Inferior parietal cortex (tissue), 1 donor: Measurements from ENCODE around the gene MYLK.

Source experiments
- DNase-seq: peaks from one replicate; pipeline ENCODE4 v3.0.0-alpha.2; 2016; ENCODE audit errors: extremely low spot score

MYLK gene

DNA sequence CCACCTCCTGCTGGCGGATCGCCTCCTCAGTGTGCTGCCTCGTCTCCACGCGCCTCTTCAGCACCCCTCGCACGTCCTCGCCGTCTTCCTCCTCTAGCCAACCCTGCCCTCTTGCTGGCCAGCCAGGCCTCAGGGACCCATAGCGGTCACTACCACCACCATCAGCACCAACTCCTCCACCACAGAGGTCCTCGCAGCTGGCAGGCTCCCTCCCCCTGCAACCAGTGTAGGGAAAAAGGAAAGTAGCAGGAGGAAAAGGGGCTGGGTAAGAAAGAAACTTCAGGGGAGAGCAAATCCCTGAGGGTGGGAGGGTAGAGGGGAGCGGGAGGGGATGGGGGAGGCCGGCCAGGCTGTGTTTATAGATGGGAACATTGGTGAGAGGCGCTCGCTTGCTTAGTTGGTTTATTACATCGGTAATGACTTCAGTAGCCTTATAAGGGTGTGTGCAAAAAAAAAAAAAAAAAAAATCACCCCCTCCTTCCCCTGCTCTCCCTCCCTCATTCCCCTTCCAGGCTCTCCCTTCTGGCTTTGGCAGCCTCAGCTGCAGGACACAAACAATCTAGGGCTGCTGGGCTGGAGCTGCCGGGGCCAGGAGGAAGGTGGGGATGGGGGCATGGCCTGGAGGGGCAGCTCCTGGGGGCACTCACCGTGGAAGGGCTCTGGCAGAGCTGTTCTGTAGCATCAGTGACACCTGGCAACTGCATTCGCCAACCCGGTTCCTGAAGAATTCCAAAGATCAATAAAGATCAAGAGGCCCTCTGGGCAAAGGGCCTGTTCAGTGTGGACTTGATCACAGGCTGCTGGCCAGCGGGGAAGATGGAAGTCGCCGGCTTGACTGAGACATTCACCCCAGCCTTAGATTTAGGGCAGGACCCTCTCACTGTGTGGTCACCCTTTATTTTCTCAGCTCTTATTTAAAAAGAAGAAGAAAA, 183.1 kb downstream of the MYLK start:
- no peak for DNase-seq

DNA sequence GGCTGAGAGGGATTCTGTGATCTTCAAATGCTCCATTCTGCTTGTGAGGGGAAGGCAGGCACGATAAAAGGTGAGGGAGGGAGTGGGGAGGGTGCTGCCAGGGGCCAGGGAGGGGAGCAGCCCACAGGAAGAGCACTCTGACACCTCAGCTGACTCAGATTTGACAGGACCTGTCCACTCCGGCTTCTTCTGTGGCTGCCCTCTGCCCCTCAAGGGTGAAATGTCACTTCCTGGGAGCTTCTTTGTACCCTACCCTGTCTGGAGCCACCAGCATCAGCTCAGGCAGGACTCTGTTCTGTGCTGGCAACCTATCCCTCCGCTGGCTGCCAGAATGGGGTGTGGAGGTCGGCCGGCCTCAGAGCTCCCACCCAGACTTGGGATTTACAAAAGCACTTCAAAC, 185.3 kb downstream of the MYLK start:
- DNase-seq: no peak

- no peak for DNase-seq
These were observed 187.3 kb downstream of the MYLK start for GRCh38 chr3:123696808-123697207.

DNA sequence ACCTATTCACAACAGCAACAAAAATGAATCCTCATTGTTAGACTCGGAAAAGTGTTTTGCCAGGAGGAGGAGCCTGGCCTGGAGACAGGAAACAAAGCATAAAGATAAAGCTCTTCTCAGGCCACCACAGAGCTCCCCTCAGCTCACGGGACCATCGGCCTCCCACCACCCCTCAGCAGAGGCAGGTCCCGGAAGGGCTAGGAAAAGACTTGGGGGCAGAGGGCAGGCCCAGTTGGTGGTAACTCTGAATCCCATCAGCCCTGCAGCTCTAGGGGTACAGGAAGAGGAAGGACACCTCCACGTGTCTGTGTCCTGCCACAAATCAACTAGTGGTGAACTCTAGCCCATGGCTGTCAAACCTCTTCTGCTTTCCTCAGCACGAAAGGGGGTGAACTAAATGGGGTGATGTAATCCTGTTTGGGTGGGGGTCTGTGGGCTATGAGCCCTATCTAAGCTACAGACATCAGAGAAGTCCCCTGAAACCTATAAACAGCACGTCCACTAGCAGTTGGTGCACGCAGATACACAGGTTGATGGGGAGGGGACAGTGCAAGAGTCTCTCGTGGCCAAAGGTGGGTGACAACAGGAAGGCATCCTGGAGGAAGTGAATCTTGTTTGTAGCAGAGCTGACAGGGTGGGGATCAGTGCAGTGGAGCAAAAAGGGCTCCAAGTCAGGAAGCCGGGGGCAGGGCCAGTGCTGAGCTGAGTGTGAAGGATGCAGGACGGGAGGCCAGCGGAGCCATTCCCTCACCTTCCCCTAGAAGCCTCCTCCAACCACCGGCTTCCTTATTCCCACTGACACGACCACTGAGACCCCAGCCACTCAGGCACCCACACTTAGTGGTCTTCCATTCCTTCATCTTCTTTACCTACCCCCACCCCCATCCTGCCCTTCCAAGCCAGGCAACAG, 188.1 kb downstream of the MYLK start:
- no peak for DNase-seq

- DNase-seq: no peak
These were observed 189.0 kb downstream of the MYLK start for GRCh38 chr3:123695152-123695551.

GRCh38 chr3:123694366-123695087, 189.6 kb downstream of the MYLK start:
- DNase-seq: no peak

DNA sequence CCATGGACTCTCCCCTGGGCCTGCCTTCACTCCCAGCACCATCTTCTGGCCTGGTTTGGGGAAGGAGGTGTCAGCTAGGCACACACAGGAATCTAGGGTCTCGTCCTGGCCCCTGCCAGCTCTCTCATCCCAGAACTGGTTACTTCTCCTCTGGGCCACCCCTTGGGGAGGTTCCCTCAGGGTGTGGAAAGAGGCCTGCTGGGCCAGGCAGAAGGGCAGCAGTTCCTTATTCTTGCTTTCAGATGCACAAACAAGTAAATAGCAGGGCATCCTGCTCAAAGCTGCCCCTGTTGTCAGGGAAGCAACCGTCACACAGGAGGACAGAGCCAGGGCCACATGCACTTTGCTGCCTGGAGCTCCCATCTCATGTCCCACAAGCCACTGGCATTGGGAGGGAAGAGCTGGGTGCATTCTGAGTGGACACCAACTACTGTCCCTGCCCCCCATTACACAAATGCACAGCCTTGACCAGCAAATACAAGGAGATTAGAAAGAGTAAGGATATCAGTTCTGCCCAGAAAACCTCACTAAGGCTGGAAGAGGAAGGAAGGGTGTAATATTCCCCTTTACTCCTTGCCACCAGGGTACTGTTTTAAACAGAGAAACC, 190.4 kb downstream of the MYLK start:
- DNase-seq: no peak

DNA sequence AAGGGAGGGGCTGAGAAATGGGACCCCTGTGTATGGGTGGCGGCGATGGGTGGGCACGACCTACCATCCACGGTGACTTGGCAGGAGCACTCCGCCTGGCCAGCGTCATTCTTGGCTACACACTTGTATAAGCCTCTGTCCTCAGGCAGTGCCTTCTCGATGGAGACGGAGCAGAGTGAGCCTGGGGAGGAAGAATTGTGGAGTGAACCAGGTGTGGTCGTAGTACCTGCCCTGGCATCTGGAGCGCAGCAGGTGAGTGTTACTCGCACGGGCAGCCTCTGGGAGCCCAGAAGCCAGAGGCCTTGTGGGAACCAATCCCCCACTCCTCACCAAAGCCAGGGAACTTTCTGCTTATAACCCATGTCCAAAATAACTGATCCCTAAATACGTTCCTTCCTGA, 191.5 kb downstream of the MYLK start:
- DNase-seq: no peak

DNA sequence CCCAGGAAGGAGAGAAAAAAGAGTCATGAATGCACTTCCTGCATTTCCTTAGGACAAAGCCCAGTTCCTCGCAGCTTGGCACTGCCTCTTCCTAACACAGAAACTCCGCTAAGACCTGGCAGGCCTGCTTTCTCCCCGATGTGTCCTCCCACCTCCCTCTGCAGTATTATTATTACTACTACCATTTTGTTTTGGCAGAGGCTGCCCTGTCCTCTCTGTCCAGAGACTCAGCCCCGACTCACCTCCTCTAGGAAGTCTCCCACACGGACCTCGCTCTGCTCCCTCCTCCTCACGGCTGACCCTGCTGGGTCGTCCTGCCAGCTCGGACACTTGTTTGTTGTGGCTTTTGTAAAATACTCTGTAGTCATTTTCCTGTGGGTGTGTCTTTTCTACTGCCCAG, 192.1 kb downstream of the MYLK start:
- no peak for DNase-seq

DNA sequence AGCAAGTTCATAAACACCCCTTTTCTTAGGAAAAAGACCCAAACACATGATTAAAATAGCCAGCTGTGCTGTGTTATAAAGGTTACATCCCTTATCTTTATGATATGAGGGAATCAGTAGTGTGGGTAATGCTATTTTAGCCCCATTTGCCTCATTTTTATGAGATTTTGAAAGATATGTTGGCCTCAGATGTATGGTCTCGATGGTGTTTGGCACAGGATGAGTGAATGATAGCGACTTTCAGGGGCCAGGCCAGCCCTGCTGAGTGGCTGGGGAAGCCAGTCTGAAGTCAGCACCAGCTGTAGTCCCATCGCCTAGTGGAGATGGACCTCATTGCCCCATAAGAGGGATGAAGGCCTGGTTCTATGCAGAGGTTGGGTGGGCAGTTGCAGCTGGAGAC, 194.3 kb downstream of the MYLK start:
- no peak for DNase-seq

GRCh38 chr3:123688241-123688747, 195.8 kb downstream of the MYLK start:
- DNase-seq: no peak

GRCh38 chr3:123687286-123687685, 196.8 kb downstream of the MYLK start:
- DNase-seq: no peak

DNA sequence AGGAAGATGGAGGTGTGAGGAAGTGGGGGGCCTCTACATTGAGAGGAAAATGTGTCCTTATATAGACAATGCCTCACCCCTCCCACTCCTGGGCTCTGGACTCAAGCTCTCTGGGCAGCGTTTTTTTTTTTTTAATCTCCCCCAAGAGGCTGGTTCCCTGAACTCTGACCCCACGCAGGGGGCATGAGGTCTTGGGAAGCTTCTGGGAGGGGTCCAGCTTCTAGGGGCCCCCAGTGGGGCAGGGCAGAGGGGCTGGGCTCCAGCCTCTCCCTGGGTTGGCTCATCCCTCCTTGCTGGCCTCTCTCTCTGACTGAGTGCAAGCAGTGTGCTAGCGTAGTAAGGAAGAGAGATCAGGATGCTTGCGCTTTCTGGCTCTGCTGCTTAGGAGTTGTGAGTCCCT, 197.9 kb downstream of the MYLK start:
- DNase-seq: no peak

DNA sequence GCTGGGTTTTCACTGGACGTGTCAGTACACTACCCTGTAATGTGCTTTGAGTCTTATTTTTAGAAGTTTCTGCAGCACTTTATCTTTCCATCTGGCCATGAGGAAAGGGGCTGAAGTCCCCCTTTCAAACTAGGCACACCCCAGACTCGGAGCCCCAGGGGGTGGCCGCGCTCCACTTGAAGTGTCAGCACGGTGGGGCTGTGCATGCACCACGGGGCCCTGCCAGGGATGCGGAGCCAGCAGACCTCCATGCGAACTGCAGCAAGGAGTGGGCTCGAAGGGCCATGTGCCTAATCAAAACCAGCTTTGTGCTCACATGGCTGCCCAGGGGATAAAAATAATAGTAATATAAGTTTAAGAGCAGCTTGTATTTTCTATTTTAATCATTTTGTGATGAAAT, 198.4 kb downstream of the MYLK start:
- no peak for DNase-seq

DNA sequence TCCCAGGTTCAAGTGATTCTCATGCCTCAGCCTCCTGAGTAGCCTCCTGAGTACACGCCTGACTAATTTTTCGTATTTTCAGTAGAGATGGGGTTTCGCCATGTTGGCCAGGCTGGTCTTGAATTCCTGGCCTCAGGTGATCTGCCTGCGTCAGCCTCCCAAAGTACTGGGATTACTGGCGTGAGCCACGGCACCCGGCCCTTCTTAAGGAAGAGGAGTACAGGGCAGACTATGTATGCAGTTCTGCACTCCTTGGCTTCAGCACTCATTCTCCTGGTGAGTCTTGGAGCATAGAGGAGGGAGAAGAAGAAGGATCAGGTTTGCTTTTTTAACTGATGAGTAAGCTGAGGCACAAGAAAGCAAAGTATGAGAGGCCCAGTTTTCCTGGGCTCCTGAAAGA, 199.5 kb downstream of the MYLK start:
- no peak for DNase-seq

GRCh38 chr3:123684209-123684608, 199.9 kb downstream of the MYLK start:
- no peak for DNase-seq

DNA sequence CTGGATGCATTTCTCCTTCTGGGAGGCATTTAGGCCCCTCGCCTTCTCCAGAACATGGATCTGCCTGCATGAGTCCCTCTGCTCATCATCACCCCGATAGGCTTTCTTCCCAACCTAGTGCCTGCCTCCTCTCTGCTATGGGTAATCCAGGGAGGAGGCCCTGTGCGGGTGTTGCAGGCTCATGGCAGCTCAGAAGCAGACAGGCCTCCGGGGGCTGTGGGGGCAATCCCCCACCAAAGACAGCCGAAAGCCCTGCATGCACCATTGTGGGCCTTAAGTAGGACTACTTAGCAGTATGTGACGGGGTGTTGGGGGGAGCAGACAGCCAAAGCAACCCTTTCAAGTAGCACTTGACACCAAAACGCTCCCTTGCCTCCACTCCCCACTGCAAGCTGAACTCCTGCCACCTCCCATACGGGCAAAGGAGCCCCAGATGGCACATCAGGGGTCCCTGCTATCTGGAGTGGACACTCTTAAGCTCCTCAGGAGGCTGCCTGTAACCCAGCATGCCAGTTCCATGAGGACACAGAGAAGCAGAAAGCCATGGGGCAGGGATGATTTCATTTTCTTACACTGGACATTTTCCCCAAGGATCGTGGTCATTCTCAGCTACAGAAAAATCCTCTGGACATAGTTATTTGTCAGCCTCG, 200.5 kb downstream of the MYLK start:
- no peak for DNase-seq

DNA sequence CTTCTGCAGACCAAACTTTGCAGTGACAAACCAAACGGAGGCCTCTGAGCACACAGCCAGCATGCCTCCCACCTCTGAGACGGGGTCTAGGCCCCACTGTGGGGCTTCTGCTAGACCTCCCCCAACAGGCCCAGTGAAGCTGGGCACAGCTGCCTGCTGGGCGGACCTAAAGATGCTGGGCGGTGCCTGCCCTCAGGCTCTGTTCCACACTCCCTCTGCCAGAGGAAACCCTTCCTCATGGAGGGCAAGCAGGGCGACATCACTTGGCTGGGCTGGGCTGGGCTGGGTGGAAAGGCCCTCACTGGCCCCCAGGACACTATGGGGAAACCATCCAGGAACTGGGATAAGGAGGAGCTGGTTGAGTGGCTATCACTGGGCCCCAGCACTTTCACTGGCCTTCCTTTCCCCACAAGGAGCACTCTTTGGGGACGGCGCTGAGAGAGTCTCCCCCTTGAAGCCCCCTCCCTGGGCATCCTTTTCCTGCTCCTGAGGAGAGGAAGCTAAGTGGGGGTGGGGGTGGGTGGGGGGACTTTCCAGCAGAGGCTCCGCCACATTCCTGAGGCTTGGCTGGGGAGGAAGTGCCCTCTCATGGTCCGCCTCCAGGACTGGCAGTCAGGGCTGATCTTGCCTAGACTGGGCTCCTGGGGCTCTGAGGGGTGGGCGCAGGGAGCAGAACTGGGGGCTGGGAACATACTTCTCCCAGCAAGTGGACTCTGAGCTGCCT, 201.2 kb downstream of the MYLK start:
- no peak for DNase-seq

DNA sequence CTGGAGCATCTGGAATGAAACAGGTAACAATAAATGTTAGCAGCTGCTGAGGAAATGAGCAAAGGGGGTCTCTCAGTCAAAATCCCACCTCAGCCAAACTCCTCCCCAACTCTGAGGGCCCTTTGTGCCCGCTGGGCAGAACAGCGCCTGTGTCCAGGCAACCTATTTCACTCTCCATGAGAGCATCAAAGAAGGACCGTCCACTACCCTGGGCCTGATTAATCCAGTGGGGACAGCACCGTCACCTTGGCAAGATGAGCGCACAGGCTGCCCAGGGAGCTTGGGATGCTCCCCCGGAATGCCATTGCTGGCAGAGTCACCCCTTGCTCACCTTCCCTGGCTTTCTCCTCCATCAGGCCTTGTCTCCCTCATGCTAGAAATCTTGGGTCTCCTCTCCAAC, 201.8 kb downstream of the MYLK start:
- DNase-seq: no peak

- DNase-seq: no peak
These were observed 204.3 kb downstream of the MYLK start for GRCh38 chr3:123679712-123680386.
